Osteoblast (primary cell): ENCODE measurements around the gene ERO1A. TPM values are rescaled to one million over a fixed set of nuclear protein-coding genes. Genes with fewer than 3 reads are reported as not detected.

Experiments used
- DNase-seq: peaks from one replicate; pipeline ENCODE4 v3.0.0; 2011; ENCODE audit warnings: low spot score, mixed read lengths; ENCODE audit not compliant: insufficient read length; ENCODE audit errors: missing footprints
- H2AFZ ChIP-seq: 2 replicates; pipeline ENCODE4 v1.6.0; 2011; ENCODE audit warnings: mild to moderate bottlenecking, low read length
- H3K27ac ChIP-seq: 2 replicates; pipeline ENCODE4 v1.5.1; 2011; ENCODE audit warnings: mild to moderate bottlenecking, low read depth, low read length, moderate library complexity
- H3K27me3 ChIP-seq: 2 replicates; pipeline ENCODE4 v1.6.0; 2012; ENCODE audit warnings: mild to moderate bottlenecking, control low read depth, inconsistent platforms, low read length, moderate library complexity; ENCODE audit not compliant: insufficient read depth
- H3K36me3 ChIP-seq: 2 replicates; pipeline ENCODE4 v1.5.1; 2011; ENCODE audit warnings: mild to moderate bottlenecking, low read length, control low read depth, moderate library complexity; ENCODE audit not compliant: insufficient read depth
- H3K4me1 ChIP-seq: 2 replicates; pipeline ENCODE4 v1.5.1; 2011; ENCODE audit warnings: mild to moderate bottlenecking, low read length, control low read depth, moderate library complexity; ENCODE audit not compliant: insufficient read depth
- H3K4me2 ChIP-seq: 2 replicates; pipeline ENCODE4 v1.6.0; 2011; ENCODE audit warnings: mild to moderate bottlenecking, low read length; ENCODE audit not compliant: insufficient read depth
- H3K4me3 ChIP-seq: fragments of 200-600 bp; sonication (generic); 3 replicates; pipeline ENCODE4 v1.5.1; 2012; ENCODE audit warnings: mild to moderate bottlenecking, low read length, inconsistent platforms; ENCODE audit not compliant: insufficient read depth
- H3K79me2 ChIP-seq: 2 replicates; pipeline ENCODE4 v1.6.0; 2012; ENCODE audit warnings: mild to moderate bottlenecking, low read length, control low read depth, inconsistent platforms; ENCODE audit not compliant: insufficient read depth
- H3K9me3 ChIP-seq: 2 replicates; pipeline ENCODE4 v1.5.1; 2011; ENCODE audit warnings: low read depth, low read length, control low read depth
- H4K20me1 ChIP-seq: 2 replicates; pipeline ENCODE4 v1.6.0; 2012; ENCODE audit warnings: mild to moderate bottlenecking, low read length, control low read depth; ENCODE audit not compliant: insufficient read depth
- CTCF ChIP-seq: IDR thresholded peaks from 2 replicates; pipeline ENCODE4 v1.5.1; 2011; ENCODE audit warnings: mild to moderate bottlenecking, low read depth, low read length, moderate library complexity; ENCODE audit errors: extremely low read depth
- total RNA-seq: library from RNA; depleted of rRNA; stranded (reverse); fragments of >200 nt; gene quantifications from 2 replicates; pipeline ENCODE4 v1.2.3, GENCODE V29; 2012

The ERO1A gene
- total RNA-seq, 1 donor, result 56.8 TPM

DNA sequence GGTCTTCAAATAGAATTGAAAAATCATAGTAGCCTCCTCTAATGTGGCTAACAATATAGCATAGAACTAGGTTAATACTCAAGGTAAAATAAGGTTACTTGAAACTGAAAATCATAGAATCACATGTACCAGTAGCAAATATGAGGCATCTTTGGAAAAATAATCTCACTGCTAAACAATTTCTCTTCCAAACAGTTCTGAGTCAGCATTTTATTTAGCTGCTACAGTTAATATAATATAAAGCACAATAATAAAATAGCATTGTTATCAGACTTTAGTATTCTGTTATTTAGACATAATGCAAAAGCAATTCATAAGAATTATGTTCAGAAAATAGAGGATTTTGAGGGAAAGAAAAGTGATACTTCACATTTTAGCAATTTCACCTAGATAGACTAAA lies 35.0 kb downstream of the ERO1A start:
- Histone ChIP-seq H3K4me2 (no peak overlapping the region), H3K9me3 (no peaks in the 10 kb centered on the region), H4K20me1 (no peaks in the 10 kb centered on the region), H3K79me2 (no peaks in the 10 kb centered on the region), H3K4me1 (no peaks in the 10 kb centered on the region), H3K27ac (no peak overlapping the region), H3K27me3 (no peaks in the 10 kb centered on the region), H3K4me3 (no peak overlapping the region), H2AFZ (no peak overlapping the region), H3K36me3 (no peaks in the 10 kb centered on the region)
- DNase-seq, result no peak
- no peak for TF ChIP-seq CTCF

DNA sequence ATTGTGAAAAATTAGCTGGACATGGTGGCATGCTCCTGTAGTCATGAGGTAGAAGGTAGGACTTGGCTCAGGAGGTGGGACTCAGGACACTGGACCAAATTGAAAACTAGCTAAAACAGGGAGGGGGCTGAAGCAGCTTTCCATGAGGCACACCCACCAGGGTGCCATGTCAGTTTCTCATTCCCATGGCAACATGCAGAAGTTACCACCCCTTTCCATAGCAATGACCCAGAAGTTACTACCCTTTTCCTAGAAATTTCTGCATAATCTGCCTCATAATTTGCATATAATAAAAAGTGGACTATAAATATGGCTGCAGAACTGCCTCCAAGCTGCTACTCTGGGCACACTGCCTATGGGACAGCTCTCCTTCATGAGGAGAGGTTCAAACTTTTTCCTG lies 38.5 kb downstream of the ERO1A start:
- no peak overlapping the region for H3K27ac ChIP-seq
- no peaks in the 10 kb centered on the region for H3K4me1 ChIP-seq
- H3K9me3 ChIP-seq, result no peaks in the 10 kb centered on the region
- H3K4me2 ChIP-seq, result no peak overlapping the region
- H2AFZ ChIP-seq, result no peak overlapping the region
- H3K36me3 ChIP-seq, result peaks cover 9% of the 10 kb centered on the region
- no peak for DNase-seq
- H3K27me3 ChIP-seq, result no peaks in the 10 kb centered on the region
- TF ChIP-seq CTCF, result no peak
- H3K79me2 ChIP-seq, result no peaks in the 10 kb centered on the region
- H3K4me3 ChIP-seq, result no peak overlapping the region
- no peaks in the 10 kb centered on the region for H4K20me1 ChIP-seq

DNA sequence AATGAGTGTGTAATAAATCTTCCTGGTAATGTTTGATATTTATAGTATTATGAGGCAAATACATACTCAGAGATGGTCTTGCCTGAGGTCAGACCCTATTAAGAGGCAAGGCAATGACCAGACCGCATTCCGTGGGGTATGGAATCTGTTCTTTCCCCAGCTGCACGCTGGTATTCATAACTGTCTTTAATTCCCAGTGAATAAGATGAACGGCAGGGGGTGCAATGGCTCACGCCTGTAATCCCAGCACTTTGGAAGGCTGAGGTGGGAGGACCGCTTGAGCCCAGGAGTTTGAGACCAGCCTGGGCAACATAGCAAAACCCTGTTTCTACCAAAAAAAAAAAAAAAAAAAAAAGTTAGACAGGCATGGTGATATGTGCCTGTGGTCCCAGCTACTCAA lies 44.6 kb downstream of the ERO1A start:
- H4K20me1 ChIP-seq, result no peaks in the 10 kb centered on the region
- DNase-seq, result no peak
- H3K9me3 ChIP-seq, result no peaks in the 10 kb centered on the region
- peaks cover 27% of the 10 kb centered on the region for H3K36me3 ChIP-seq
- TF ChIP-seq CTCF, result peak; percentile 14
- H3K4me1 ChIP-seq, result no peaks in the 10 kb centered on the region
- no peaks in the 10 kb centered on the region for H3K27me3 ChIP-seq
- no peak overlapping the region for H2AFZ ChIP-seq
- H3K27ac ChIP-seq, result no peak overlapping the region
- no peak overlapping the region for H3K4me2 ChIP-seq
- no peaks in the 10 kb centered on the region for H3K79me2 ChIP-seq
- no peak overlapping the region for H3K4me3 ChIP-seq

DNA sequence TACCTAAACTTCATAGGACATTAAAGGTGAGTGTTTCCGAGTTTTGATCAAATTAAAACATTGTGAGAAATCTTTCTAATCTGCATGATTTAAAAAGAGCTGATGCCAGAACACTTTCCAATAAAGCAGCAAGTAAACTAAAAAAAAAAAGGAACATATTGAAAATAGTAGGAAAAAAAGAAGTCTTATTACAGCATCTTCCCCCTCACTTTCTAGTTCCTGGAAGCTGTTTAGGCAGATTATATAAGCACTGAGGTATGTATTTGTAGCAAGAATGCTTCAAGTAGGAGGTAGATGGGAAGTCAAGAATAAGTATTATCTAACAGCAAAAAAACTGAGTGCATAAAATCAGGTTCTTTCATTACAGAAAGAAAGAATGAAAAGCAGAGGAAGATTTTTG lies 45.8 kb downstream of the ERO1A start:
- Histone ChIP-seq H3K27me3 (no peaks in the 10 kb centered on the region), H3K4me3 (no peak overlapping the region), H3K36me3 (peaks cover 29% of the 10 kb centered on the region), H3K27ac (no peak overlapping the region), H3K79me2 (no peaks in the 10 kb centered on the region), H3K4me1 (no peaks in the 10 kb centered on the region), H2AFZ (no peak overlapping the region), H3K4me2 (no peak overlapping the region), H3K9me3 (no peaks in the 10 kb centered on the region), H4K20me1 (no peaks in the 10 kb centered on the region)
- no peak for TF ChIP-seq CTCF
- DNase-seq, result no peak
